Fibroblast of pulmonary artery (primary cell): Measurements from ENCODE around the gene VILL.
A peak's percentile ranks its signal among the peaks of the same experiment; 100 is the strongest.
"Not testable (repeated sequence)": the region's sequence is repeated elsewhere in the genome, so short reads cannot be mapped to it uniquely, and the experiment has no call there.

Source experiments
- DNase-seq: peaks from one replicate; pipeline ENCODE4 v3.0.0-alpha.2; 2010; ENCODE audit warnings: low read depth
- H3K4me3 ChIP-seq: replicated peaks from 2 replicates; pipeline ENCODE4 v1.5.1; 2011; ENCODE audit warnings: low read depth, mild to moderate bottlenecking, control low read depth, low read length, moderate library complexity
- CTCF ChIP-seq: IDR thresholded peaks from 2 replicates; pipeline ENCODE4 v1.5.1; 2011; ENCODE audit warnings: mild to moderate bottlenecking, control low read depth, low read length, inconsistent platforms; ENCODE audit errors: missing control alignments

Gene VILL

GRCh38 chr3:37985637-37986320 is 4.8 kb upstream of the VILL start:
- H3K4me3 ChIP-seq = no peak overlapping the region
- peak; percentile 24 for DNase-seq
- peak; percentile 5 for TF ChIP-seq CTCF

GRCh38 chr3:37986479-37987314 is 3.9 kb upstream of the VILL start:
- DNase-seq = no peak
- no peak overlapping the region for H3K4me3 ChIP-seq
- no peak for TF ChIP-seq CTCF

- DNase-seq = no peak
- no peak overlapping the region for H3K4me3 ChIP-seq
- no peak for TF ChIP-seq CTCF
Observed at GRCh38 chr3:37987315-37987697, 3.3 kb upstream of the VILL start.

- DNase-seq = no peak
- TF ChIP-seq CTCF = no peak
- H3K4me3 ChIP-seq = no peak overlapping the region
Observed at GRCh38 chr3:37987751-37988179, 2.8 kb upstream of the VILL start.

- not testable (repeated sequence) for H3K4me3 ChIP-seq, DNase-seq
Observed at GRCh38 chr3:37988376-37988775, 2.2 kb upstream of the VILL start.

- DNase-seq = no peak
- TF ChIP-seq CTCF = no peak
- H3K4me3 ChIP-seq = no peak overlapping the region
Observed at GRCh38 chr3:37988931-37989525, 1.6 kb upstream of the VILL start.

GRCh38 chr3:37989821-37990480 is 635 bp upstream of the VILL start:
- TF ChIP-seq CTCF = no peak
- H3K4me3 ChIP-seq = no peak overlapping the region
- no peak for DNase-seq
